ENCODE data around the gene ACTL7A.

GRCh38 chr9:108866001-108866420, 3.9 kb downstream of the ACTL7A start:
- TF ChIP-seq CTCF (IDR thresholded peaks at IDR 0.05) (no peak), POLR2A (IDR thresholded peaks at IDR 0.05) (no peak)
